Measurements from ENCODE around the gene ZPLD1. TPM values are rescaled to one million over a fixed set of nuclear protein-coding genes. Genes with fewer than 3 reads are reported as not detected.

Gene ZPLD1
- polyA plus RNA-seq, 12 donors, result 0.05 to 0.08 (median 0.07) TPM; not detected in 9

DNA sequence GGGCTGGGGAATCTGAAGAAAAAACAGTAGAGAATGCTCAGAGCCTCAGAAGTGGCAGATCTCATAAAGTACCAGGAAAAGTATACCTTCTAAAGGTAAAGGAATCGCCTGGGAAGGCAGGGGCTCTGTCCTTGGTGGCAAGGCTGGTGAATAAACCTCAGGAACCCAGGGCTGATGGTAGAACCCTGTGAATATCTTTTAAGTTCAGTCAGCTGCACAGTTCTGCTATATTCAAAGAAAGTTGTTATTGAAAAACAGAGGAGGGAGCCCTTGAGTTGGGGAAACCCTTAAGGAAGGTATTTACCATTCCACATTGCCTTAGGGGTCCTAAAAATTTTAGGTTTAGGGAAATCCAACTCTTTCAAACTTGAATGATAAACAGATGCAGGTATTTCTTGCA is 31.2 kb downstream of the ZPLD1 start:
- no peak for DNase-seq

DNA sequence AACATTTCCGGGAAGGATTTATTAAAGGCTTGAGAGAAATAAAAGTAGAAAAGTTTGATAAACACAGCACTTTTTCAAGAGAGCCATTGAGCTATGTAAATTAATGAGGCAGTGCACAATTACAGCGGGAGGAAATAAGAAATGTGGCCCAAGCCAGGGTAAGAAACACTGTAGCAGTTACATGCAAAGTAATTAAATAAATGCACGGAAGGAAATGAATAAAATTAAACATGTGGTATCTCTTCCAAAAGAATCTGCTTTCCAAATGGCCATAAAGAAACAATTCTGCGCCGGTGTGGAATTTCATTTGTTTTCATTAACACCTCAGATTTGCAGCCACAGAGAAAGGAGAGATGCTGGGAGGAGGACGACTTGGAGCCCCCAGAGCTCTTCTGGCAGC is 35.3 kb downstream of the ZPLD1 start:
- DNase-seq, result no peak

DNA sequence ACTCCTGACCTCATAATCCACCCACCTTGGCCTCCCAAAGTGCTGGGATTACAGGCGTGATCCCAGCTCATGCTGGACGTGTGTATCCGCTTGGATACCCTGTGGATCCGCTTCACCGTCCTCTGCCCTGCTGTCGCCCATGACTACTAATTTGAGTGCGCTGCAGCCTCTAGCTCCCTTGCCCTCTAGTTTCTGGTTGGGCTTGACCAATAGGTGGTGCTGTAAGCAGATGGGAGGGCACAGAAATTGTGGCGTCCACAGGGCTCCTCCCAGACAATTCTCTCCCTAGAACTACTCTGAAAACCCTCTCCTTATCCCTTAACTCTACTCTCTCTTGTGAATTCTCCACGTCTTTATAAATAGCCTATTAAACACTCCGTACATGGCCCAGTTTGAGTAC is 36.2 kb downstream of the ZPLD1 start:
- no peak for DNase-seq

DNA sequence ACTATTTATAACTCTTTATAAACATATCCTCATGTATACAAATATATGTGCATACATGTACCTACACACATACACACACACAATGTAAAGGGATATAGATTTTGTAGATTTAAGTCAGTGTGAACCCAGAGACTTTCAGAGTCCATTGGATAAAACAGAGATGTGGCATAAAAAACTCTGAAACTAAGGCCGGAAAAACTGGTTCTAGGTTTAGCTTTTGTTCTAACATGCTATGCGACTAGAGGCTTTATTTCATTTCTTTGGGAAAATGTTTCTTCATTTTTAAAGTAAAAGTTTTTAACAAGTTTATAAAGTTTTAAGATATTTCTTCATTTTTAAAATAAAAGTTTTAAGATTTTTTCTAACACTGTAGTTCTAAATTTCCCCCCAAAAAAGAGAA is 36.7 kb downstream of the ZPLD1 start:
- DNase-seq, result no peak

DNA sequence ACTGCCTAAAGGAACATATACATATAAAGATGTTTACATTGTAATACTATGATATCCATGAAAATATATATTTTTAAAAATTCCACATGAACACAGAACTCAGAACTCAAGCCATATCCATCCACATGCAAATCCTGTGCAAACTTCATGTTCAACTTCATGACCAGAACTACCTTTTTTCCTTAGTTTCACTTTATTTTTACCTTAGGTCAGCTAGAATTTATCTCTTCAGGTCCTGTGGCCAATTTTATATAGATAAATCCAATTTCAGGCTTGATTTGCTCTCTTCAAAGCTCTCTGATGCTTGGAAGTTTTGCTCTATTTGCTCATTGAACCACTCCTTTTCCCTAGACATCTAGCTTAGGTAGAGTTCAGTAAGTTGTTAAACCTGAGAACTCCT is 38.8 kb downstream of the ZPLD1 start:
- DNase-seq, result no peak

DNA sequence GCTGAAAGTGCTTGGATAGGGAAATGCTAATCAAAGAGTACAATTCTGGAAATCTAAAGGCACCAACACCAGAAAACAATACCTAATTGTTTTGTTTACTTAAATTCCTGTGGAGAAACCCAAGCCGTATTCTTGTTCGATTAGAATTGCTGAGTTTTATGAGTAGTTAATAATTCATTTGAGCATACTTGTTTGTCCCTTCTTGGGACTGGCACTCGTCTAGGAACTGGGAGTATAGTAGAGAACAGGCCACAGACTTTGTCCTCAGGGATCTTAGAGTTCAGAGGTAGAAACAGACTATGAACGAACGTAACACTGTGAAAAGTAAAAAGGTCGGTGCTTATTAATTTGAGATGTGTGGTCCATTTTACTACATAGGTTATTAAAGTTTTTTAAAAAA is 39.4 kb downstream of the ZPLD1 start:
- no peak for DNase-seq

DNA sequence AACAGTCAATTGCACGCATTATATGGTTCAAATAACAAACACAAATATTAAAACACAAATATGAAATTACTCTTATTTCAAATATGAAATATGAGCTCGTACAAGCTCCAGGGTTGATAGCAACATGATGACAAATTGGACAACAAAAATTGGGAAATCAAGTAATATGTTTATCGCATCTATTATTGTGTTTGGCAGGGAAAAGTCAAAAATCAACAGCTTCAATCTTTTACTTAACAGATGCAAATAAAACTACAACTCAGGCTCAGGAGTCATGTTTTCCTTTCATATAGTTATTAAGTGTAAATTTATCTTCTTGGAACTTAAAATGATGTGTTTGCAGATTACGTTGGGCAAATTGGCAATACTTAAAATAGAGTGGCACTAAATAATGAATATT is 41.4 kb downstream of the ZPLD1 start:
- no peak for DNase-seq

DNA sequence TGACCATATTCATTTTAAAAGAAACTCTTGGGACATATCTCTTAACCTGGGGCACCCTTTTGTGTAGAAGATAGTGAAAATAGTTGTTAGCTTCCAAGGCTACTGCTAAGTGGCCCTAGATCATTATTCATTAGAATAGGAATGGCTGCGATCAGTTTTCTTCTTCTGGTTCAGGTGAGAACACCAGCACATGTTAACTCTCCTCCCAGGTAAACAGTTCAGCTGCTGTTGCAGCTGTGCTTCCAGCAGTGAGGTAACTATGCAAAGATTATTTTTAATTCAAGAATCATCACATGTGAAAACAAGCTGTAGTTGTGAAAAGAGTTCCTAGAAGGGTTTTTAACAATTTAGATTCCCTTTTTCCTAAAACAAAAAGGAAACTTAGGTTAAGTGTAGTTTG is 43.3 kb downstream of the ZPLD1 start:
- no peak for DNase-seq

DNA sequence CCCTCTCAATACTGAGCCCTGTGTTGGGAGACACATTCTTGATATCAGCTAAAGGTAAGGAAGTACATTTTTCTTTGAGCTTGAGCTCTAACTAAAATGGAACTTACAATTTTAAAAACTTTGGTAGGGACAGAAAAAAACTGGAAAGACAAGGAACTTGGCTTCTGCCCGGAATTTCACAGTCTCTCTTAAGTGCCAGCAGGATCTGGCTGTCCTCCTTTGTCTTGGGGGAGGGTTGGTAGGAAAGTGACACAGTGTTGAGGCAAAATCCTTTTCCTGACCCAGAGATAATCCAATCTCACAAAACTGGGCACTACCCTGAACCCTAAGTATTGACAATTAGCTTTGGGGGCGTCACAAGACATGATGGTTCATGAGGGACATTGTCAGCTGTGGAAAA is 45.3 kb downstream of the ZPLD1 start:
- no peak for DNase-seq

DNA sequence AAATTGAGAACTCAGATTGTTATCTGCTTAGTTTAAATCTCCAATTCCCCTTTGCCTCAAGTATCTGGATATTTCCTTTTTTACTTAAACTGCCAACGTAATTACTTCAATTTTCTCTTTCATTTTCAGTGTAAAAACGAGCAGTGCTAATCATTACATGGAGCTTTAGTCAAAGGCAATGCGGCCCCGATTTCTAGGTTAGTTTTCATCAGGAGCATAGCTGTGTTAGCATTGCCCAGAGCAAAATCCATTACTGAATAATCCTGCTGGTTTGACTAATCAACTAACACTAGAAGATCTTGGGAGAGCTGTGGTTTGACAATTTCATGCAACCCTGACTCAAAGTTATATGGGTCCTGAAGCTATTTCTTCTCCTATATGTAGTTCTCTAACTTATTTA is 46.2 kb downstream of the ZPLD1 start:
- no peak for DNase-seq

DNA sequence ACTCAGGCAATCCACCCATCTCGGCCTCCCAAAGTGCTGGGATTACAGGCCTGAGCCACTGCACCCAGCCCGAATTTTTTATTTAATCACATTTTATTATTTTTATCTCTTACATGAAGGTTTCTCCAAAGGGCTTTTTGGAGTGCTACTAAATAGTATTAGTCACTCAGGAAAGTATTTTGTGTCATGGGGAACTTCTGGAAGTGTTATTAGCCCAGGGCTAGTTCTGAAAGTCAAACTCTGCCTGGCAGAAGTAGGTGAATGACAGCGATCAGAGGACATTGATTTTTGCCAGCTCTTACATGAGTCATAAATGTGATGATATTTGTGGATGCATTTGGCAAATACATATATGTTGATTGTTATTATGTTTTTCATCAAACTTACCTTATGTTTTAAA is 48.7 kb downstream of the ZPLD1 start:
- no peak for DNase-seq

DNA sequence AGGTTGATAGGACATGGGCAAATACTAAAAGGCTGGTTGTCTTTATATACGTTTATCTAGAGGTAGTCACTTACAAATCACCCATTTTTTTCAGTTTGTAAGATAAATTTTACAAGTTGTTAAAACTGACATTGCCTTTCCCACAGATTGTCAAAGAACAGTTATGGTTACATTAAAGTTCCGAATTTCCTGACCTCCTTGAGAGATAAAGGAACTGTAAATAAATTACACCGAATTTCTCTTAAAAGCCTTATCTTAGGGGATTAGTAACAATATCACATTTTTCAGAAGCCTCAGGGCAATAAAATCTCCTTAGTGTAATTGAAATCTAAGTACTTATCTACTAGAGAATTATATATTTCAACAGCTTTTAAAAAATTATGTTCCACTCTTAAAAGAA is 49.5 kb downstream of the ZPLD1 start:
- no peak for DNase-seq

DNA sequence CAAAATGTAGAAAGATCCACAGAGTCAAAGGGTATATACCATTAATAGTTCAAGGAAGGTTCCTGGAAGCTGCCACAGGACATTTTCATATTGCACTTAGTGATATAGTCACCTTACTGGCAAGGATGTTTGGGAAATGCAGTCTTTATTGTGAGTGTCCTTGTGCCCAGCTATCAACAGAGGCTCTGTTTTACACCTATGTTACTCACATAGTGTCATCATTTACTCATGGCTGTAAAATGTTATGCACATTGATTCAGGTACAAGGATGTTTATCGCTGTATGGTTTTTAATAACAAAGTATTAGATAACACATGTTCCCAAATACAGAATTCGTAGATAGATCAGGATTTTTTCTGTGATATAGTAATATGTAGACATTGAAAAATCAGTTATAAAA is 50.9 kb downstream of the ZPLD1 start:
- DNase-seq, result no peak

DNA sequence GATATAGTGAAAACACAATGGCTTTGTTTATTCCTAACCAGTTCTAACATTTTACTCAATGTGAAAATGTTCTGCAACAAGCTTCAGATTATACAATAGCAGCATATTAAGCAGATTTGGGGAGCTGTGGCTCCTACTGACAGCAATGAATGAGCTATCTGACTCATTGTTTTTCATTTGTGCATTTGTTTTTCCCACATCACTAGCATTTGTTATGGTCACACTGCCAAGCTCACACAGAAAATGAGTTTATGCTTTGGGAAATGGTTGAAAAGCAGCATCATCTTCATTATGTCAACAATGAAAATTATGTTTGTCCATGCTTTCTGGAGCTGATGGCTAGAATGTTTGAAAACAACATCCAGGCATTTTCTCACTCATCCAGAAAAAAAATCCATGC is 53.5 kb downstream of the ZPLD1 start:
- no peak for DNase-seq

DNA sequence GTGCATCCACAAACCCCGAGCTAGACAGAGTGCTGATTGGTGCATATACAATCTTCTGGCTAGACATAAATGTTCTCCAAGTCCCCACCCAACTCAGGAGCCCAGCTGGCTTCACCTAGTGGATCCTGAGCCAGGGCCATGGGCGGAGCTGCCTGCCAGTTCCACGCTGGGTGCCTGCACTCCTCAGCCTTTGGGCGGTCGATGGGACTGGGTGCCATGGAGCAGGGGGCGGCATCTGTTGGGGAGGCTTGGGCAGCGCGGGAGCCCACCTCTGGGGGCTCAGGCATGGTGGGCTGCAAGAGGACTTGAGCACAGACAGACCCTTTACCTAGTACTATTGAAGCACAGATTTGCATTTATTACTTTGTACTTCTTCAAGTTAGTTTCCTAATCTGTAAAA is 57.5 kb downstream of the ZPLD1 start:
- DNase-seq, result no peak

DNA sequence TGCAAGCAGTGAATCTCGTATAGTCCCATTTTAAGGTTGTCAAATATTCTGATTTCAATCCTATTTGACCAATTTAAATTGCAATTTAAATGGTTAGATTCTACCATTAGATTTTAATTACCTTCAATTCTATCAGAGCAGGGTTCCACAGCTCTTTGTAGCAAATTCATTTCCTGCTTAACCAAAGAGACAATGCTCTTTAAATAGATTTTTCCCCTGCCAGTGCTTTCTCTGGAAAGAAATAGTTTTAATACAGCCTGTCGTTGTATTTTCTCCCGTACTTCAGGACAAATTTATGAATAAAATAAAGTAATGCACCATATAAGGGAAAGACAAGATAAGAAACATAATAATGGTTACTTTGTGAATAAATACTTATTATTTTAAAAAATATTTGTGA is 62.8 kb downstream of the ZPLD1 start:
- DNase-seq, result no peak

DNA sequence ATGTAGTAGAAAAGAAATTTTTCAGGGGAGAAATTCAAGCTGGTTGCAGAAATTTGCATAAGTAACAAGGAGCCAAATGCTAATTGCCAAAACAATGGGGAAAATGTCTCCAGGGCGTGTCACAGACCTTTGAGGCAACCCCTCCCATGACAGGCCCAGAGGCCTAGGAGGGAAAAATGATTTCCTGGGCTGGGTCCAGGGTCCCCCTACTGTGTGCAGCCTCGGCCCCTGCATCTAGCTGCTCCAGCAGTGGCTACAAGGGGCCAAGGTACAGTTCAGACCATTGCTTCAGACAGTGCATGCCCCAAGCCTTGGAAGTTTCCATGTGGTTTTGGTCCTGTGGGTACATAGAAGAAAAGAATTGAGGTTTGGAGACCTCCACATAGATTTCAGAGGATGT is 70.7 kb downstream of the ZPLD1 start:
- DNase-seq, result no peak

DNA sequence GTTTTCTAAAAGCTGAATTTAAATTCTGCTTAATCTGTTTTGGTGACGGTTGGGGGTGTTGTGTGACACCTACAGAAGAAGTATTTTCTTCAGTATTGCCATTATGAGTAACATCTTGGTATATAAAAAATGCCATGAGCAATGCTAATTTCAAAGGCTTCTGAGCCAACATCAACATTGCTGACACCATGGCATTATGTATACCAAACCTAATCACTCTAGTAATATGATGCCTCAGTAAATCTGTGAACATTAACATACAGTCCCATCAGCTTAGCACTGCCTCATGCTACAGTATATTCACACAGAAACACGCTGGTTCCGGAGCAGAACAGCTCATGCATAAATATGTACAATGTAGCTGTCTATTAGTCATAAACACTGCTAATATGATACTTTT is 75.8 kb downstream of the ZPLD1 start:
- no peak for DNase-seq

DNA sequence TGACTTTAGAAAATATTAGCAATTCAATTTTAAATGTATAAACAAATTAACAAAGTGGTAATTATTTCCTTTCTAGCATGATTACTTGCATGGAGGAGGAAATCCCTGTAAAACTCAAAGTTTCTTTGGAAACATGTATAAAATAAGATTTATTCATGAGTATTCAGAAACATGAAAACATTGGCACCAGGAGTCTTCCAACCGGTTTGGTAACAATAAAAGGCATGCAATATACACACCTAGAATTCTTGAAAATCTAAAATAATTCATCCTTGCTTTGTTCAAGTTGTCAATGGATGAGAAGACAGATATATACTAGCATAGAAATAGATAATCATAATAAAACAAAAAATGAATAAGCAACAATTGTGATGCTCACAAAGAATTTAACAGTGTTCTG is 76.4 kb downstream of the ZPLD1 start:
- no peak for DNase-seq

DNA sequence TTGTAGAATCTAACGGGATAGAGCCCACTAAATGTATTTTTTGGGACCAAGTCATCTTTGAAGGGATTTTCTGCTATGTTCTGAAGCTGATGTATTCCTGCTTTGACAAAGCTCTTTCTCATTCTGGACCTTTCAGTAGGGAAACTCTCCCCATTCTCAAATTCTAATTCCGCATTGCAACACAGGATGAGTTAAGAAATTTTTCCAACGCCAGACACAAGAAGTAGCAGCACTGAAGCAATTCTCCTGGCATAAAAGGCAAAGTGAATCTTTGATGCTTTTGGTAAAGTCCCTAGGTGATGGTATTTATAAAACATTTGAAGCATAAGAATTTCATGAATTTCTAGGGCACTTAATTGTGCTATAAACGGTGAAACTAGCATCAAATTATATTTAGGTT is 76.8 kb downstream of the ZPLD1 start:
- DNase-seq, result no peak

DNA sequence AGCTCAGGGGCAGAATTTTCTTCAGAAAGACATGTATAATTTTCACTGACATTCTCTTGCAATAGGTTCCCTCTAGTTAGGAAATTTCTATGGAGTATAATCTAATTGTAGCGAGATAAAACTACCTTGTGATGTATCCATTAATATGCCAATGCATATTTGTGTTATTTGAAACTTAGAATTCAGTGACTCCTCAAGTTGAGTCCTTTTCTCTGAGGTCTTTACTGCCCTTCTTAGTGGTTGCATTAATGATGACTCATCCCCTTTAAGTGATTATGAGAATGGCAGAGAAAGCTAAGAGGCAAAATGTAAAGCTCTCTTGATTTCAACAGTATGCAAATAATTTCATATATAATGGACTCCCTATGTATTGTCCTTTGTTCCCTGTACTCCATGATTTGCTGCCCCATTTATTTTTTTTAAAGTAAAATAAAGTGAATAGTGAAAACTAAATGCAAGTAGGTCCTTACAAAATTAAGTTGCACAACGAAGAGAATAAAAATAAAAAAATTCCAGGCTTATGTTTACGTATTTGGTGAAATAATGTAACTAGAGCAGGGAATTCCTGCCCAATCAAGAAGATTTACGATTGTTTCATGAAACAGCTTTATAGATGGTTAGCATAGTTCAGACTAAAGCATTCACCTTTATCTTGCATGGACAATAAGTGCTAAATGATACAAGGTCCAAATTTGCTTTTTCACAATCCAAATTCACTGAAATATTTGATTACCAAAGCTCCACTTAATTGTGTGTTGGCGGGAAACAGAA is 78.1 kb downstream of the ZPLD1 start:
- DNase-seq, result no peak

DNA sequence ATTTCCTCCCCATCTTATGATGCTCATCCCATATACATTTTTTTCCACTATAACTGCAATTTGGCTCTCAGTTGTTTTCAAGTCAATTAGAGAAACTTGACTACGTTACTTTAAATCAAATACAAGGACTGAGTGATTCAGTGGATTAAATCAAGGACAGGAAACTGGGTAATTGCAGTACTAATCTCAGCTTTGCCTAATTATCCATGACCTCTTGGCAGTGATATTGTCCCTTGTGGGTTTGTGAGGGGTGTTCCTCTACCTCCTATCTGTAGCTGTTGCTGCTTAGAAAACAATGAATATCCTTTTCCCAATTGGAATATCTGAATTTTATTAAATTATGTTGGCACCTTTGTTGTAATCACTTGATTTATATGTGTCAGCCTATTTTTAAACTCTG is 79.4 kb downstream of the ZPLD1 start:
- DNase-seq, result no peak

DNA sequence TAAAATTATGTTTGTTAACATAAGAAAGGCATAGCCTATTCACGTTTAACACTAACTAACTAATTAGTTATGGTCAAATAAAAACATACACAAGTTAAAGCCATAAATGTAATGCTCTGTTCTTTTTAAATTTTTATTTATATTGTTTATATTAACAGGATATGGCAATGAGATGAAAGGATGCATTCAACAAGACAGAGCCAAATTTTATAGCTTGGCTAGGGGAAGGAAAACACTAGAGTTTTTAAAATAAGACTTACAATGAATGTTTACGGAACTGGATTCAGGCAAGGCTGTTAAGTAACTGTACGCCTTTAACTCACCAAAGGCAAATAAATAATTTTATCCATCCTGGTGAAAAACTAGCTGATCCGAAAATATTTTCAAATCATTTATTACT is 86.4 kb downstream of the ZPLD1 start:
- DNase-seq, result no peak

DNA sequence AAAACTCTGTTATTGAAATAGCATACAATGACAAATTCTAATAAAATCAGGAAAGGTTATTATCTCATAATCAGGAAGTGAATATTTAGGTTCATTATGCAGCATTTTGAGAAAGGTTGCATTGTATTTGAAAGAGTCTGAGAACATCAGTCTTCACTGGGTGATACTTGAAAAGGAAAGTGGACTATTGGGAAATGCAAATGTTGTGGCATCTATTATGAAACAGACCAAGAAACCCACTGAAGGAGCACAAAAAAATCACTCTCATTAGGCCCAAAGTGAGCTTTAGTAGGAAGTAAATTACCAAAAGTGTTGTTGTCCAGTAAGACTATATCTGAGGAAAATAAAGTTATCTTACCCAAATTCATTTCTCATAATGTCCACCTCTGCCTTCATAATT is 90.8 kb downstream of the ZPLD1 start:
- DNase-seq, result no peak

DNA sequence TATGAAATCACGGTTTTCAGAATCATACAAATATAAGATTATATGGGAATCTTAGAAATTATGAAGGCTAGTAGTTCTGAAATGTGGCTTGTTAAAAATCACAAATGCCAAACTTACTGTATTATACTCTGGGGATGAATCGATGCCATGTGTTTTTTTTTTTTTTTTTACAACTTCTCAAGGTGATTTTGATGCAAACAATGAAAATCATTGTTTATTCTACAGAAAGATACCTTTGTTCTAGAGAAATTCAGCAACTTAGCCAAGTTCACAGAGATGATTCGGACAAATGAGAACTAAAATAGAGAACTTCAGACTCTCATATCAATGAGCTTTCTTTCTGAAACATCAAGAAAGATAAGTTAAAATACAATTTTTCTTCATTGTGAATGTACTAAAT is 92.0 kb downstream of the ZPLD1 start:
- no peak for DNase-seq
